Thoracic aorta (tissue), 2 donors: ENCODE measurements around the gene RAB1B. TPM values are rescaled to one million over a fixed set of nuclear protein-coding genes. Genes with fewer than 3 reads are reported as not detected.

Experiments
- ATAC-seq: fragments of 150-250 bp; one replicate; pipeline ENCODE4 v1.8.0; 2017; ENCODE audit warnings: low read depth; ENCODE audit not compliant: insufficient number of reproducible peaks, low FRiP score
- DNase-seq: peaks from one replicate; pipeline ENCODE4 v3.0.0-alpha.2; 2020; ENCODE audit warnings: low spot score
- H3K27ac ChIP-seq, 2 donors: fragments of 200-600 bp; sonication (generic); 1 replicate in 1 of 2; 2 replicates in 1 of 2; pipeline ENCODE4 v1.5.1; 2016; ENCODE audit warnings: mild to moderate bottlenecking in 2 of 2, moderate library complexity in 2 of 2
- H3K27me3 ChIP-seq: fragments of 200-600 bp; sonication (generic); replicated peaks from 2 replicates; pipeline ENCODE4 v1.6.0; 2016; ENCODE audit warnings: mild to moderate bottlenecking; ENCODE audit not compliant: insufficient read depth
- H3K36me3 ChIP-seq: fragments of 200-600 bp; sonication (generic); one replicate; pipeline ENCODE4 v1.5.1; 2016
- H3K4me1 ChIP-seq, 2 donors: fragments of 200-600 bp; sonication (generic); 1 replicate in 1 of 2; 2 replicates in 1 of 2; pipeline versions ENCODE4 v1.5.1 to v1.6.0; 2016; ENCODE audit warnings: low read depth in 2 of 2, mild to moderate bottlenecking in 1 of 2; ENCODE audit not compliant: control insufficient read depth in 1 of 2
- H3K4me3 ChIP-seq: fragments of 200-600 bp; sonication (generic); 2 replicates; pipeline ENCODE4 v1.5.1; 2016; ENCODE audit warnings: mild to moderate bottlenecking
- H3K9me3 ChIP-seq: fragments of 200-600 bp; sonication (generic); 2 replicates; pipeline ENCODE4 v1.5.1; 2016
- CTCF ChIP-seq: fragments of 200-600 bp; sonication (generic); IDR thresholded peaks from one replicate; pipeline ENCODE4 v1.5.1; 2019; ENCODE audit warnings: antibody characterized with exemption
- total RNA-seq, 2 donors: library from RNA; depleted of rRNA; stranded (reverse); fragments of >200 nt; gene quantifications; one replicate each; pipeline versions ENCODE4 v1.1.0 to v1.2.3, GENCODE V29; 2016

RAB1B gene
- total RNA-seq, 2 donors from 2014 or later, result 57.2 to 96.0 TPM

GRCh38 chr11:66239511-66239910 is 28.9 kb upstream of the RAB1B start:
- Histone ChIP-seq H3K4me3 (no peak overlapping the region), H3K4me1 (no peaks in the 10 kb centered on the region), H3K9me3 (no peaks in the 10 kb centered on the region), H3K36me3 (peaks cover 51% of the 10 kb centered on the region), H3K27me3 (no peaks in the 10 kb centered on the region), H3K27ac (no peak overlapping the region)
- no peak for ATAC-seq
- no peak for TF ChIP-seq CTCF
- DNase-seq, result no peak

GRCh38 chr11:66239998-66240780 is 28.2 kb upstream of the RAB1B start:
- DNase-seq (no peak), ATAC-seq (no peak)
- TF ChIP-seq CTCF, result no peak
- H3K9me3 ChIP-seq, result no peaks in the 10 kb centered on the region
- H3K27ac ChIP-seq, result no peak overlapping the region
- H3K27me3 ChIP-seq, result no peaks in the 10 kb centered on the region
- peaks cover 49% of the 10 kb centered on the region for H3K36me3 ChIP-seq
- H3K4me3 ChIP-seq, result no peak overlapping the region
- H3K4me1 ChIP-seq, result no peaks in the 10 kb centered on the region

- TF ChIP-seq CTCF, result no peak
- ATAC-seq (no peak), DNase-seq (no peak)
- Histone ChIP-seq H3K36me3 (peaks cover 43% of the 10 kb centered on the region), H3K4me1 (no peaks in the 10 kb centered on the region), H3K27me3 (no peaks in the 10 kb centered on the region), H3K27ac (no peak overlapping the region), H3K4me3 (no peak overlapping the region), H3K9me3 (no peaks in the 10 kb centered on the region)
Observed at GRCh38 chr11:66240781-66241136, 27.7 kb upstream of the RAB1B start.

GRCh38 chr11:66242095-66242765 is 26.2 kb upstream of the RAB1B start:
- H3K4me3 ChIP-seq, result no peak overlapping the region
- H3K4me1 ChIP-seq, result no peaks in the 10 kb centered on the region
- no peak for ATAC-seq

More at GRCh38 chr11:66242095-66242765, 26.2 kb upstream of the RAB1B start:
- H3K9me3 ChIP-seq, result no peaks in the 10 kb centered on the region
- H3K27ac ChIP-seq, result no peak overlapping the region
- TF ChIP-seq CTCF, result no peak
- H3K36me3 ChIP-seq, result peaks cover 36% of the 10 kb centered on the region
- DNase-seq, result no peak
- no peaks in the 10 kb centered on the region for H3K27me3 ChIP-seq
